Measurements from ENCODE around the gene ZNF618.
A peak's percentile ranks its signal among the peaks of the same experiment; 100 is the strongest.

ZNF618 gene, protein sequence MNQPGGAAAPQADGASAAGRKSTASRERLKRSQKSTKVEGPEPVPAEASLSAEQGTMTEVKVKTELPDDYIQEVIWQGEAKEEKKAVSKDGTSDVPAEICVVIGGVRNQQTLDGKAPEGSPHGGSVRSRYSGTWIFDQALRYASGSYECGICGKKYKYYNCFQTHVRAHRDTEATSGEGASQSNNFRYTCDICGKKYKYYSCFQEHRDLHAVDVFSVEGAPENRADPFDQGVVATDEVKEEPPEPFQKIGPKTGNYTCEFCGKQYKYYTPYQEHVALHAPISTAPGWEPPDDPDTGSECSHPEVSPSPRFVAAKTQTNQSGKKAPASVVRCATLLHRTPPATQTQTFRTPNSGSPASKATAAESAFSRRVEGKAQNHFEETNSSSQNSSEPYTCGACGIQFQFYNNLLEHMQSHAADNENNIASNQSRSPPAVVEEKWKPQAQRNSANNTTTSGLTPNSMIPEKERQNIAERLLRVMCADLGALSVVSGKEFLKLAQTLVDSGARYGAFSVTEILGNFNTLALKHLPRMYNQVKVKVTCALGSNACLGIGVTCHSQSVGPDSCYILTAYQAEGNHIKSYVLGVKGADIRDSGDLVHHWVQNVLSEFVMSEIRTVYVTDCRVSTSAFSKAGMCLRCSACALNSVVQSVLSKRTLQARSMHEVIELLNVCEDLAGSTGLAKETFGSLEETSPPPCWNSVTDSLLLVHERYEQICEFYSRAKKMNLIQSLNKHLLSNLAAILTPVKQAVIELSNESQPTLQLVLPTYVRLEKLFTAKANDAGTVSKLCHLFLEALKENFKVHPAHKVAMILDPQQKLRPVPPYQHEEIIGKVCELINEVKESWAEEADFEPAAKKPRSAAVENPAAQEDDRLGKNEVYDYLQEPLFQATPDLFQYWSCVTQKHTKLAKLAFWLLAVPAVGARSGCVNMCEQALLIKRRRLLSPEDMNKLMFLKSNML

DNA sequence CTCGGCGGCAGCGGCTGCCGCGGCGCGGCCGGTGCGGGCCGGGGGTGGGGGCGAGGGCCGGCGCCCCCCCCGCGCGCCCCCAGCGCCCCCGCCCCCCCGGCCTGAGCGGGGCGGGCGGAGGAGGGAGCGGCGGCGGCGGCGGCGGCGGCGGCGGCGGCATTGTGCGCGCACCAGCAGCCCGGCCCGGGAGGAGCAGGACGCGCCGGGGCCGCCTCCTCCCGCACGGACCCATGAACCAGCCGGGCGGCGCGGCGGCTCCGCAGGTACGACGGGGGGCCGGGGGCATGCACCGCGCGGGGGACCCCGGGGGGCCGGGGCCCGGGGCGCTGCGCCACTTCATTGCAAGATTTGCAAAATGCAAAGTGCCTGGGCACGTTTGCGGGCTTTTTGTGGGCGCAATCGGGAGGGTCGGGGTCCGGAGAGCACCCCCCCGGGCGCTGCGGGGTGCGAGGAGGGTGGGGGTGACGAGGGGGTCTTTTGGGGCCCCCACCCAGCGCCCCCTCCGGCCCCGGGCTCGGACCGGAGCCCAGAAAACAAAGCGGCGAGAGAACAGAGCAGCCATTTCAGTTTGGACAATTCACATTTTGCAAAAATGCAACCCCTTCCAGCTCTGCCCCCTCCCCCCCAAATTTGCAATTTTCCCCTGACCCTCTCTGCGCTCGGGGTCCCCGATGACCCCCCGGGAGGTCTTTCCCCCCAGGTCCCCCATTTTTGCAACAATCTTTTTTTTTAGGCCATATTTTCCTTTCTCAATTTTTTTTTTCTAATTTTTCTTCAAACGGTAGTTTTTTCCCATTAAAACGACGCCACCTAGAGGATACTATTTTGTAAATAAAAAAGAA, at the start of gene ZNF618:
ZNF618 (plus strand) TSS at position 159 of the 842 bp plus-strand sequence; CDS start at position 231, 72 bp downstream.
- DNase-seq (ENCODE audit: low read depth), result peak; percentile 58
- TF ChIP-seq CTCF (IDR thresholded peaks at IDR 0.05; ENCODE audit: insufficient read depth, low read depth, low read length, missing control alignments), result peak; percentile 27
- H3K4me3 ChIP-seq (ENCODE audit: low read length), result peak within 1 kb of the TSS; percentile 74

DNA sequence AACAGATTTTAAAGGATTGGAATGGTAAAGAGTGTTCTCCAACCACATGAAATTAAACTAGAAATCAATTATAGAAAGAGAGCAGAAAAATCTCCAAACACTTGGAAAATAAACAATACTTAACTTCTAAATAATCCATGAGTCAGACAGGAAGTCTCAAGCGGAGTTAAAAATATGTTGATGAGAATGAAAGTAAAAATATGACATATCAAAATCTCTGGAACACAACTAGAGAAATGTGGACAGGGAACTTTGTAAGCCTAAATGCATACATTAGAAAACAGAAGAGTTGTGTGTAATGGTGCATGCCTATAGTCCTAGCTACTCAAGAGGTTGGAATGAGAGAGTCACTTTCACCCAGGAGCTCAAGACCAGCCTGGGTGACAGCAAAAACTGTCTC, 47.9 kb upstream of the ZNF618 start:
- DNase-seq (ENCODE audit: low read depth), result no peak
- H3K4me3 ChIP-seq (ENCODE audit: low read length), result no peak overlapping the region
- no peak for TF ChIP-seq CTCF (IDR thresholded peaks at IDR 0.05; ENCODE audit: insufficient read depth, low read depth, low read length, missing control alignments)

DNA sequence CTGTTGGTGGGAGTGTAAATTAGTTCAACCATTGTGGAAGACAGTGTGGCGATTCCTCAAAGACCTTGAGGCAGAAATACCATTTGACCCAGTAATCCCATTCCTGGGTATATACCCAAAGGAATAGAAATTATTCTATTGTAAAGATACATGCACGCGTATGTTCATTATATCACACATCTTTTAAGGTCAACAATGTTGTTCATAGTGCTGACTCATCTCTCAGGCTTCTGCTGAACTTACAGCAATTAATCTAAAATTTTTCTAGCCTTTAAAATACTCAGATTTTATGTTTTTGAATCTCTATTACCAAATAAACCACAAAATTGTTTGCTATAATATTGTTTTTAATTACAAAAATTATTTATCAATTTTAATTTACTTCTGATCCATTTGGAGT, 38.8 kb upstream of the ZNF618 start:
- TF ChIP-seq CTCF (IDR thresholded peaks at IDR 0.05; ENCODE audit: insufficient read depth, low read depth, low read length, missing control alignments), result no peak
- no peak for DNase-seq (ENCODE audit: low read depth)
- H3K4me3 ChIP-seq (ENCODE audit: low read length), result no peak overlapping the region

DNA sequence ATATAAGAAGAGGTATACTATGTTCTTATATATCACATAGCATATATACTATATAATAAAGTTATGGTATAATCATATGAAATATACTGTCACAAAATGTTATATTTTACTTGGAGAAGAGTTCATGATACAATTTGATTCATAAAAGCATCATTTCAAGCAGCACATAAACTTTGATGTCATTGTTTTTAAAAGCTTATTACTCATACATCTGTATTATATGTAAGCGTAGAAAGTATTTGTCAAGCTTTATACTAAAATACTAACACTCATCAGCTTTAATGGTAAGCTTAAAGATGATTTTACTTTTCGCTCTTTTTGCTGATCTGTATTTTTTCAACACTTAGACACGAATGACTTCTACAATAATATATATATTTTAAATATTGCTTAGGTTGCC, 34.0 kb upstream of the ZNF618 start:
- no peak for DNase-seq (ENCODE audit: low read depth)
- no peak overlapping the region for H3K4me3 ChIP-seq (ENCODE audit: low read length)
- TF ChIP-seq CTCF (IDR thresholded peaks at IDR 0.05; ENCODE audit: insufficient read depth, low read depth, low read length, missing control alignments), result no peak

GRCh38 chr9:113844466-113844865, 31.6 kb upstream of the ZNF618 start:
- H3K4me3 ChIP-seq (ENCODE audit: low read length), result no peak overlapping the region
- no peak for TF ChIP-seq CTCF (IDR thresholded peaks at IDR 0.05; ENCODE audit: insufficient read depth, low read depth, low read length, missing control alignments)
- DNase-seq (ENCODE audit: low read depth), result no peak

GRCh38 chr9:113851359-113851758, 24.8 kb upstream of the ZNF618 start:
- TF ChIP-seq CTCF (IDR thresholded peaks at IDR 0.05; ENCODE audit: insufficient read depth, low read depth, low read length, missing control alignments), result no peak
- no peak overlapping the region for H3K4me3 ChIP-seq (ENCODE audit: low read length)
- no peak for DNase-seq (ENCODE audit: low read depth)

Measured in epithelial cell of esophagus (primary cell).